ENCODE data around the gene ZCCHC7. TPM values are rescaled to one million over a fixed set of nuclear protein-coding genes. Genes with fewer than 3 reads are reported as not detected.

ZCCHC7 gene
- total and polyA plus RNA-seq, 10 of the 15 experiments (the other 5 are each of a cell fraction or from before 2014, with no cell fraction given) = 42.9 to 178 (median 53.3) TPM

DNA sequence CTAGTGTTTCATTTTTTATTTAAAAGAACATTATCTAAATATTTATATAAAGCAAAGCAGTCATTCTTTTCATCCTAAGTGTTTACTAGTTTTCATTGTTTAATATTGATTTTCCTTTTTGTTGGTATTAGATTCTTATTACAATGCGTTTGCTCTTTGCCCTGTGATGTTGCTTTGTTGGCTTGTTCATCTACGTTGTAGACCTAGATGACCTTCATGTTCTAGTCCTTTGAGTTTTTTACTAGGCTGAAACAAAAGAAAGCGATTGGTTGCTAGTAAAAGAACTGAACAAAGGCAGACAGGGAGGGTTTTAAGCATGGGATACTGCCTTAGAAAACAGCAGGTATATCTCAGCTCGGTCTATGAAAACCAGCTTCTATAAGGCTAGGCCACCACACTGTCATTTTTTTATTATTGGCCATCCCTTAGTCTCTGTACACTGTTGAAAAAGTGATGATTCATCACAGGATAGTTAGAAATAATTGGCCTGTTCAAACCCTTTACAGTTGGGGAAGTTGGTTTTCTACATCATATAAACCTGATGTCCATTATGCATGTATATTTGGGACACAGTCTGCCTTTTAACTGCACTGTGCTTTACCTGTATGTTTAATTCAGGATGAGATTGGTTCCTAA is 119.0 kb downstream of the ZCCHC7 start:
- Histone ChIP-seq H3K4me1 (ENCODE audit: control insufficient read depth, insufficient read depth, low read length) (peaks cover 25% of the 10 kb centered on the region), H3K36me3 (ENCODE audit: control insufficient read depth in 2 of 2, insufficient read depth in 2 of 2, low read length in 1 of 2) (peaks cover 0 to under 1% of the 10 kb centered on the region in 2 experiments; a peak in 2 of 4 replicates), H3K9ac (ENCODE audit: control insufficient read depth, insufficient read depth, low read length) (no peak overlapping the region), H3K27me3 (replicated peaks in 1 of 2; ENCODE audit: control insufficient read depth in 2 of 2, insufficient read depth in 2 of 2, low read length in 1 of 2) (no peaks in the 10 kb centered on the region), H3K9me3 (replicated peaks; ENCODE audit: control insufficient read depth, insufficient read depth, low read length) (peaks cover 1% of the 10 kb centered on the region), H4K20me1 (ENCODE audit: control insufficient read depth, insufficient read depth) (no peaks in the 10 kb centered on the region), H3K27ac (ENCODE audit: control insufficient read depth, insufficient read depth) (no peak overlapping the region), H2AFZ (ENCODE audit: control insufficient read depth, low read depth, low read length) (no peak overlapping the region), H3K4me3 (no peak overlapping the region), H3K4me2 (ENCODE audit: control insufficient read depth, insufficient read depth) (no peak overlapping the region), H3K79me2 (ENCODE audit: control insufficient read depth, insufficient read depth, low read length) (peaks cover 52% of the 10 kb centered on the region)
- in situ Hi-C loops (cut with MboI) = no loop called here
- FAIRE-seq (peak; percentile 56), DNase-seq (ENCODE audit: low read depth, low spot score) (no peak), ATAC-seq (peak; percentile 81)
- ChIA-PET RAD21 (ENCODE audit: unreplicated experiment) (interaction anchor here (0.6 to 2.4 kb wide), 5 partner anchors 18 to 243 kb away, joined by 3 to 5 read pairs (median 3); no protein-coding TSS in a partner anchor), POLR2A (interaction anchor here (1.3 to 1.6 kb wide), 3 partner anchors 10 to 26 kb away, joined by 6 to 8 read pairs (median 6); no protein-coding TSS in a partner anchor), CTCF (interaction anchor here (0.8 to 2.1 kb wide), 6 partner anchors 12 to 111 kb away, joined by 3 to 6 read pairs (median 4); no protein-coding TSS in a partner anchor), SMC1A (ENCODE audit: uncharacterized antibody, unreplicated experiment) (interaction anchor here (0.9 to 7.9 kb wide), 11 partner anchors 11 to 63 kb away, joined by 3 to 62 read pairs (median 3); no protein-coding TSS in a partner anchor)
- intact Hi-C loops (cut with micrococcal nuclease; ENCODE audit: unreplicated experiment) = no loop called here
- 88% methylated on average over 4 of the region's 4 CpGs for WGBS (ENCODE audit: insufficient coverage, insufficient replicate concordance, low lambda C conversion rate, missing lambda C conversion rate)
- no TSS peak for BruUV-seq (replicated peaks)
- TF ChIP-seq, protein P1, sequence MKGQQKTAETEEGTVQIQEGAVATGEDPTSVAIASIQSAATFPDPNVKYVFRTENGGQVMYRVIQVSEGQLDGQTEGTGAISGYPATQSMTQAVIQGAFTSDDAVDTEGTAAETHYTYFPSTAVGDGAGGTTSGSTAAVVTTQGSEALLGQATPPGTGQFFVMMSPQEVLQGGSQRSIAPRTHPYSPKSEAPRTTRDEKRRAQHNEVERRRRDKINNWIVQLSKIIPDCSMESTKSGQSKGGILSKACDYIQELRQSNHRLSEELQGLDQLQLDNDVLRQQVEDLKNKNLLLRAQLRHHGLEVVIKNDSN (IDR thresholded peaks at IDR 0.05; ENCODE audit: borderline replicate concordance, extremely low read length, insufficient read depth, low read depth, low read length) = no peak
- TF ChIP-seq DPF2 (IDR thresholded peaks at IDR 0.05) (0 out of 2 replicates have a peak, but pooled peaks have one; percentile 16), MTA2 (IDR thresholded peaks at IDR 0.05; ENCODE audit: low read depth) (peak; percentile 31; the same call in 1 of the 2 replicates)
- TF ChIP-seq, protein P2, sequence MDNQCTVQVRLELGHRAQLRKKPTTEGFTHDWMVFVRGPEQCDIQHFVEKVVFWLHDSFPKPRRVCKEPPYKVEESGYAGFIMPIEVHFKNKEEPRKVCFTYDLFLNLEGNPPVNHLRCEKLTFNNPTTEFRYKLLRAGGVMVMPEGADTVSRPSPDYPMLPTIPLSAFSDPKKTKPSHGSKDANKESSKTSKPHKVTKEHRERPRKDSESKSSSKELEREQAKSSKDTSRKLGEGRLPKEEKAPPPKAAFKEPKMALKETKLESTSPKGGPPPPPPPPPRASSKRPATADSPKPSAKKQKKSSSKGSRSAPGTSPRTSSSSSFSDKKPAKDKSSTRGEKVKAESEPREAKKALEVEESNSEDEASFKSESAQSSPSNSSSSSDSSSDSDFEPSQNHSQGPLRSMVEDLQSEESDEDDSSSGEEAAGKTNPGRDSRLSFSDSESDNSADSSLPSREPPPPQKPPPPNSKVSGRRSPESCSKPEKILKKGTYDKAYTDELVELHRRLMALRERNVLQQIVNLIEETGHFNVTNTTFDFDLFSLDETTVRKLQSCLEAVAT (IDR thresholded peaks at IDR 0.05) = no peak

Data from GM12878 (cell line).